HG02981 (cell line): ENCODE results near the gene FUBP3.

Experiments used
- ATAC-seq: cut with Tn5 transposase; IDR thresholded peaks from one replicate; pipeline ENCODE4 v1.9.1; 2021; ENCODE audit warnings: mild to moderate bottlenecking, moderate library complexity; ENCODE audit not compliant: unreplicated experiment

The FUBP3 gene

GRCh38 chr9:130606887-130607600 lies 27.7 kb downstream of the FUBP3 start:
- no peak for ATAC-seq

GRCh38 chr9:130607640-130608420 lies 28.5 kb downstream of the FUBP3 start:
- no peak for ATAC-seq

- no peak for ATAC-seq
Observed at GRCh38 chr9:130608554-130609134, 29.3 kb downstream of the FUBP3 start.

GRCh38 chr9:130609163-130609562 lies 29.8 kb downstream of the FUBP3 start:
- ATAC-seq, result no peak

GRCh38 chr9:130610862-130611707 lies 31.7 kb downstream of the FUBP3 start:
- no peak for ATAC-seq

GRCh38 chr9:130616451-130616850 lies 37.1 kb downstream of the FUBP3 start:
- ATAC-seq, result no peak

- no peak for ATAC-seq
Observed at GRCh38 chr9:130623466-130623865, 44.1 kb downstream of the FUBP3 start.

- no peak for ATAC-seq
Observed at GRCh38 chr9:130624154-130624553, 44.8 kb downstream of the FUBP3 start.

- no peak for ATAC-seq
Observed at GRCh38 chr9:130626249-130626996, 47.0 kb downstream of the FUBP3 start.

- ATAC-seq, result no peak
Observed at GRCh38 chr9:130627051-130627450, 47.7 kb downstream of the FUBP3 start.

- ATAC-seq, result no peak
Observed at GRCh38 chr9:130627896-130628792, 48.8 kb downstream of the FUBP3 start.

GRCh38 chr9:130629443-130630070 lies 50.2 kb downstream of the FUBP3 start:
- ATAC-seq, result no peak

GRCh38 chr9:130630071-130630450 lies 50.7 kb downstream of the FUBP3 start:
- ATAC-seq, result no peak

- no peak for ATAC-seq
Observed at GRCh38 chr9:130630506-130631330, 51.3 kb downstream of the FUBP3 start.

GRCh38 chr9:130631331-130632080 lies 52.1 kb downstream of the FUBP3 start:
- ATAC-seq, result no peak

GRCh38 chr9:130632081-130632710 lies 52.8 kb downstream of the FUBP3 start:
- ATAC-seq, result no peak

GRCh38 chr9:130632841-130633240 lies 53.5 kb downstream of the FUBP3 start:
- ATAC-seq, result no peak
